ENCODE measurements around the gene COL10A1. TPM values are rescaled to one million over a fixed set of nuclear protein-coding genes. Genes with fewer than 3 reads are reported as not detected.

COL10A1 gene
- total RNA-seq, 1 experiment from 2014 or later: not detected

DNA sequence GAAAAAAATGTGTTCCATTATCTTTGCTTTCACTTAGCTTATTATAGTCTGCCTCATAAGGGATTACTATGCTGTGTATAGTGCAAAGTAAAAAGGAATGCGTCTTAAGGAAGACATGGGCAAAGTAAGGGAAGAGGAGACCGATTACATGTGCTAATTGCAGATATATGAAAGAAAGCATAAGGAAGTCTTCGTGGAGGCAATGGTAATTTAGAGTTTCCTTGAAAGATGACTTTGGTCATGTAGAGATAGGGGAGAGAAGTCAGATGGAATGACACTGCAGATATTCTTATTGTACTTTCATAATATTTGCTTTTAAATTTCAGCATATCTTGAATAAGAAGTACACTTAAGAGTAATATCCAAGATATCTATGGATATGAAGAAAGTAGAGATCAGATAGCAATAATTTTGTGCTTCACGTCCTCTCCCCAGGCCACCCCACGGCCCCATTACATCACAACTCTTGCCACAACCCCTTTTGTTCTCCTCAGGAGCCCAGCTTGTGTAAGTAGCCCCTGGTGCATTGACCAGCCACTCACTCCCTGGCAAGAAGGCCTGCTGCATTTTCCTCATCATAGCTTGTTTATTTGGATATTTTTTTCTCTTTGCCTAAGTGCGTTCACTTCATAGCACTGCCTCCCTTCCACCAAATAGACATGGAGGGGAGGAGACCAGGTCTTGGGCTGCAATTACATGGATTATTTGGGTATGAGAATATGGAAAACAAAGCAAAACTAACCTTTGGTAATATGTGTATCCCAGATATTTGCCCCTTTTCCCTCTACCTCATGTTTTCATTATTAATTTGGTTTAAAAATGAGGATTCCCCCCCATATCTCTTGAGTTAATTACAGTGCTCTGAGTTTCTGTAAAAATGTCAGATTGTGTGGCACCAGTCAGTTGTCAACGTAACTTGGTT, 30.7 kb upstream of the COL10A1 start:
- H3K27ac ChIP-seq (ENCODE audit: insufficient read length, low read depth, low read length): no peak overlapping the region
- H3K27me3 Mint-ChIP-seq (ENCODE audit: low read depth): no peaks in the 10 kb centered on the region
- no peak overlapping the region for H3K14ac ChIP-seq (ENCODE audit: insufficient read depth, low read length)
- H2BK12ac ChIP-seq (ENCODE audit: insufficient read length, low read depth, low read length): no peak overlapping the region
- no peak overlapping the region for H2BK120ac ChIP-seq (ENCODE audit: low read depth, low read length, poor library complexity, severe bottlenecking)
- H3K9ac ChIP-seq (ENCODE audit: extremely low read depth, insufficient read length, low read length): no peak overlapping the region
- H4K20me1 ChIP-seq (ENCODE audit: control insufficient read depth, insufficient read depth, insufficient read length): no peaks in the 10 kb centered on the region
- no peaks in the 10 kb centered on the region for H3K27me3 ChIP-seq (ENCODE audit: insufficient read depth, low read length)
- peaks cover 6 to 15% (median 11%) of the 10 kb centered on the region in 3 experiments for H3K36me3 Mint-ChIP-seq (ENCODE audit: insufficient read depth in 1 of 3, low read depth in 3 of 3)
- H3K27ac Mint-ChIP-seq: peak overlapping the region in 2 of 3 experiments; percentile 32 to 91; a peak in 2 of 7 replicates
- no peak overlapping the region for H3K23ac ChIP-seq (ENCODE audit: insufficient read length, low read depth, low read length)
- H3K9me3 ChIP-seq (ENCODE audit: control insufficient read depth, low read depth, low read length): no peaks in the 10 kb centered on the region
- no peak overlapping the region for H2BK20ac ChIP-seq (ENCODE audit: low read depth, low read length, poor library complexity, severe bottlenecking)
- H4K8ac ChIP-seq (replicated peaks; ENCODE audit: insufficient read length, low read depth, low read length): no peak overlapping the region
- no peak overlapping the region for H3K4me3 Mint-ChIP-seq
- peaks cover 0 to 4% of the 10 kb centered on the region in 2 experiments; a peak in 1 of 5 replicates for H3K9me3 Mint-ChIP-seq
- H2BK5ac ChIP-seq (ENCODE audit: insufficient read length, low read length): no peak overlapping the region
- H3K56ac ChIP-seq (ENCODE audit: insufficient read length, low read depth, low read length): no peak overlapping the region
- no peak overlapping the region for H2BK15ac ChIP-seq (ENCODE audit: low read depth, low read length)
- H3K18ac ChIP-seq (ENCODE audit: insufficient read length, low read depth, low read length): no peak overlapping the region
- no peak overlapping the region for H4K91ac ChIP-seq (ENCODE audit: insufficient read length, low read depth, low read length)
- no peak for DNase-seq
- no peaks in the 10 kb centered on the region for H3K79me2 ChIP-seq (ENCODE audit: insufficient read depth, low read length)
- H3K23me2 ChIP-seq (ENCODE audit: insufficient read length, low read depth, low read length, poor library complexity, severe bottlenecking): no peaks in the 10 kb centered on the region
- no peak overlapping the region for H3T11ph ChIP-seq (ENCODE audit: low read length)
- H3K4ac ChIP-seq (ENCODE audit: low read depth, low read length): no peak overlapping the region
- no peak overlapping the region for H2AFZ ChIP-seq (ENCODE audit: low read length)
- no peak overlapping the region for H2AK5ac ChIP-seq (ENCODE audit: insufficient read length, low read length)
- TF ChIP-seq, protein P1, sequence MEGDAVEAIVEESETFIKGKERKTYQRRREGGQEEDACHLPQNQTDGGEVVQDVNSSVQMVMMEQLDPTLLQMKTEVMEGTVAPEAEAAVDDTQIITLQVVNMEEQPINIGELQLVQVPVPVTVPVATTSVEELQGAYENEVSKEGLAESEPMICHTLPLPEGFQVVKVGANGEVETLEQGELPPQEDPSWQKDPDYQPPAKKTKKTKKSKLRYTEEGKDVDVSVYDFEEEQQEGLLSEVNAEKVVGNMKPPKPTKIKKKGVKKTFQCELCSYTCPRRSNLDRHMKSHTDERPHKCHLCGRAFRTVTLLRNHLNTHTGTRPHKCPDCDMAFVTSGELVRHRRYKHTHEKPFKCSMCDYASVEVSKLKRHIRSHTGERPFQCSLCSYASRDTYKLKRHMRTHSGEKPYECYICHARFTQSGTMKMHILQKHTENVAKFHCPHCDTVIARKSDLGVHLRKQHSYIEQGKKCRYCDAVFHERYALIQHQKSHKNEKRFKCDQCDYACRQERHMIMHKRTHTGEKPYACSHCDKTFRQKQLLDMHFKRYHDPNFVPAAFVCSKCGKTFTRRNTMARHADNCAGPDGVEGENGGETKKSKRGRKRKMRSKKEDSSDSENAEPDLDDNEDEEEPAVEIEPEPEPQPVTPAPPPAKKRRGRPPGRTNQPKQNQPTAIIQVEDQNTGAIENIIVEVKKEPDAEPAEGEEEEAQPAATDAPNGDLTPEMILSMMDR (conservative IDR thresholded peaks at IDR 0.05): no peak
- no peak overlapping the region for H3K4me2 ChIP-seq (ENCODE audit: insufficient read depth, insufficient read length, low read length)
- no peak overlapping the region for H4K5ac ChIP-seq (ENCODE audit: insufficient read length, low read depth, low read length)
- WGBS (ENCODE audit: extremely low coverage, insufficient read length, low lambda C conversion rate): no CpG with 5 or more reads among the region's 7 CpGs
- H3K4me1 ChIP-seq (ENCODE audit: insufficient read depth, low read length): peaks cover 4% of the 10 kb centered on the region; the same call in 1 of the 2 replicates
- H3K4me1 Mint-ChIP-seq: peaks cover 10 to 15% of the 10 kb centered on the region in 2 experiments
- no peaks in the 10 kb centered on the region for H3K79me1 ChIP-seq (ENCODE audit: insufficient read depth, low read depth, low read length, poor library complexity, severe bottlenecking)
